HG03060 (cell line): ENCODE results near the gene DUS3L.

Experiments
- ATAC-seq: cut with Tn5 transposase; IDR thresholded peaks from one replicate; pipeline ENCODE4 v1.9.1; 2021; ENCODE audit warnings: low read depth, moderate number of reproducible peaks; ENCODE audit not compliant: unreplicated experiment

The DUS3L gene

GRCh38 chr19:5801796-5802619, 11.0 kb upstream of the DUS3L start:
- ATAC-seq = no peak

GRCh38 chr19:5800361-5801270, 9.7 kb upstream of the DUS3L start:
- ATAC-seq = no peak

- no peak for ATAC-seq
Observed at GRCh38 chr19:5799247-5800241, 8.6 kb upstream of the DUS3L start.

- ATAC-seq = no peak
Observed at GRCh38 chr19:5798244-5798643, 7.3 kb upstream of the DUS3L start.

- ATAC-seq = no peak
Observed at GRCh38 chr19:5795382-5795919, 4.5 kb upstream of the DUS3L start.

- ATAC-seq = no peak
Observed at GRCh38 chr19:5793188-5793587, 2.2 kb upstream of the DUS3L start.

GRCh38 chr19:5792224-5792623, 1.3 kb upstream of the DUS3L start:
- ATAC-seq = no peak

GRCh38 chr19:5789886-5790558, 941 bp downstream of the DUS3L start:
- no peak for ATAC-seq

- no peak for ATAC-seq
Observed at GRCh38 chr19:5789351-5789761, 1.6 kb downstream of the DUS3L start.

GRCh38 chr19:5788422-5788821, 2.5 kb downstream of the DUS3L start:
- ATAC-seq = no peak

GRCh38 chr19:5787409-5788182, 3.4 kb downstream of the DUS3L start:
- no peak for ATAC-seq

- ATAC-seq = no peak
Observed at GRCh38 chr19:5786593-5787408, 4.2 kb downstream of the DUS3L start.

GRCh38 chr19:5785423-5785822, 5.5 kb downstream of the DUS3L start:
- no peak for ATAC-seq

GRCh38 chr19:5784581-5785147, 6.3 kb downstream of the DUS3L start, which contains the start of gene PRR22:
Gene PRR22 (minus strand): TSS chr19:5784746. CDS start chr19:5784660, 86 bp downstream.
- ATAC-seq = no peak

- no peak for ATAC-seq
Observed at GRCh38 chr19:5782945-5783919, 7.7 kb downstream of the DUS3L start.

GRCh38 chr19:5782322-5782721, 8.6 kb downstream of the DUS3L start:
- no peak for ATAC-seq
